Measurements from ENCODE around the gene DCP1B.

GRCh38 chr12:2052826-2053678 lies 48.8 kb upstream of the DCP1B start, which contains the start of gene CACNA1C:
- TF ChIP-seq, protein P1, sequence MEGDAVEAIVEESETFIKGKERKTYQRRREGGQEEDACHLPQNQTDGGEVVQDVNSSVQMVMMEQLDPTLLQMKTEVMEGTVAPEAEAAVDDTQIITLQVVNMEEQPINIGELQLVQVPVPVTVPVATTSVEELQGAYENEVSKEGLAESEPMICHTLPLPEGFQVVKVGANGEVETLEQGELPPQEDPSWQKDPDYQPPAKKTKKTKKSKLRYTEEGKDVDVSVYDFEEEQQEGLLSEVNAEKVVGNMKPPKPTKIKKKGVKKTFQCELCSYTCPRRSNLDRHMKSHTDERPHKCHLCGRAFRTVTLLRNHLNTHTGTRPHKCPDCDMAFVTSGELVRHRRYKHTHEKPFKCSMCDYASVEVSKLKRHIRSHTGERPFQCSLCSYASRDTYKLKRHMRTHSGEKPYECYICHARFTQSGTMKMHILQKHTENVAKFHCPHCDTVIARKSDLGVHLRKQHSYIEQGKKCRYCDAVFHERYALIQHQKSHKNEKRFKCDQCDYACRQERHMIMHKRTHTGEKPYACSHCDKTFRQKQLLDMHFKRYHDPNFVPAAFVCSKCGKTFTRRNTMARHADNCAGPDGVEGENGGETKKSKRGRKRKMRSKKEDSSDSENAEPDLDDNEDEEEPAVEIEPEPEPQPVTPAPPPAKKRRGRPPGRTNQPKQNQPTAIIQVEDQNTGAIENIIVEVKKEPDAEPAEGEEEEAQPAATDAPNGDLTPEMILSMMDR (IDR thresholded peaks at IDR 0.05) = peak in 2 of 4 experiments; percentile 9 to 49
- TF ChIP-seq POLR2A (IDR thresholded peaks at IDR 0.05) (peak in 1 of 2 donors; percentile 24), POLR2AphosphoS5 (IDR thresholded peaks at IDR 0.05) (peak in 3 of 4 donors; percentile 27 to 78 (median 65)), EP300 (IDR thresholded peaks at IDR 0.05) (no peak)
